KMS-11 (cell line): ENCODE measurements around the gene HK1.

Source experiments
- H2AFZ ChIP-seq: fragments of 200-600 bp; sonication (generic); 2 replicates; pipeline ENCODE4 v1.6.1; 2016; ENCODE audit warnings: antibody characterized with exemption, mixed run types, low read depth
- H3K27ac ChIP-seq: fragments of 200-600 bp; sonication (generic); 2 replicates; pipeline ENCODE4 v1.6.1; 2016; ENCODE audit warnings: mild to moderate bottlenecking, mixed run types
- H3K27me3 ChIP-seq: fragments of 200-600 bp; sonication (generic); 2 replicates; pipeline ENCODE4 v1.6.1; 2017; ENCODE audit warnings: mild to moderate bottlenecking, low read depth, mixed run types, moderate library complexity; ENCODE audit not compliant: insufficient read depth
- H3K36me3 ChIP-seq: fragments of 200-600 bp; sonication (generic); 2 replicates; pipeline ENCODE4 v1.6.1; 2017; ENCODE audit warnings: mild to moderate bottlenecking, mixed run types; ENCODE audit not compliant: insufficient read depth
- H3K4me1 ChIP-seq: fragments of 200-600 bp; sonication (generic); 2 replicates; pipeline ENCODE4 v1.6.1; 2016; ENCODE audit warnings: mild to moderate bottlenecking, low read depth, mixed run types; ENCODE audit not compliant: poor library complexity, severe bottlenecking
- H3K4me2 ChIP-seq: fragments of 200-600 bp; sonication (generic); 2 replicates; pipeline ENCODE4 v1.7.0; 2016; ENCODE audit warnings: mild to moderate bottlenecking, mixed run types
- H3K4me3 ChIP-seq: fragments of 200-600 bp; sonication (generic); IDR thresholded peaks from 2 replicates; pipeline ENCODE4 v1.6.1; 2017; ENCODE audit warnings: low read depth, low read length, mixed read lengths; ENCODE audit not compliant: insufficient read depth
- H3K79me2 ChIP-seq: fragments of 200-600 bp; sonication (generic); 2 replicates; pipeline ENCODE4 v1.6.1; 2016; ENCODE audit warnings: low read depth, mixed run types; ENCODE audit not compliant: insufficient read depth
- H3K9ac ChIP-seq: fragments of 200-600 bp; sonication (generic); 2 replicates; pipeline ENCODE4 v1.6.1; 2016; ENCODE audit warnings: mild to moderate bottlenecking, mixed run types
- H4K20me1 ChIP-seq: fragments of 200-600 bp; sonication (generic); 2 replicates; pipeline ENCODE4 v1.6.1; 2016; ENCODE audit warnings: mild to moderate bottlenecking, mixed run types; ENCODE audit not compliant: insufficient read depth
- CTCF ChIP-seq: fragments of 200-600 bp; sonication (generic); conservative IDR thresholded peaks from 2 replicates; pipeline ENCODE4 v1.6.1; 2017; ENCODE audit warnings: low read depth, mild to moderate bottlenecking, antibody characterized with exemption, low read length, moderate library complexity, mixed read lengths

HK1 gene

GRCh38 chr10:69382382-69383117 lies 104.3 kb downstream of the HK1 start:
- no peak for TF ChIP-seq CTCF
- no peak overlapping the region for H3K4me3 ChIP-seq

GRCh38 chr10:69383558-69383957 lies 105.3 kb downstream of the HK1 start:
- no peak for TF ChIP-seq CTCF
- no peak overlapping the region for H3K9ac ChIP-seq
- no peaks in the 10 kb centered on the region for H3K4me1 ChIP-seq
- no peaks in the 10 kb centered on the region for H3K79me2 ChIP-seq
- no peaks in the 10 kb centered on the region for H3K36me3 ChIP-seq
- H3K4me2 ChIP-seq, result no peak overlapping the region
- H3K4me3 ChIP-seq, result no peak overlapping the region
- H3K27ac ChIP-seq, result no peak overlapping the region
- no peaks in the 10 kb centered on the region for H3K27me3 ChIP-seq
- H4K20me1 ChIP-seq, result no peaks in the 10 kb centered on the region
- H2AFZ ChIP-seq, result no peak overlapping the region

More at GRCh38 chr10:69382382-69383117, 104.3 kb downstream of the HK1 start:
- Histone ChIP-seq H4K20me1 (no peaks in the 10 kb centered on the region), H3K36me3 (no peaks in the 10 kb centered on the region), H3K27me3 (no peaks in the 10 kb centered on the region), H3K27ac (no peak overlapping the region), H3K4me2 (no peak overlapping the region), H2AFZ (no peak overlapping the region), H3K9ac (no peak overlapping the region), H3K4me1 (no peaks in the 10 kb centered on the region), H3K79me2 (no peaks in the 10 kb centered on the region)

- Histone ChIP-seq H2AFZ (no peak overlapping the region), H4K20me1 (no peaks in the 10 kb centered on the region), H3K79me2 (no peaks in the 10 kb centered on the region), H3K4me2 (no peak overlapping the region), H3K36me3 (no peaks in the 10 kb centered on the region), H3K4me1 (no peaks in the 10 kb centered on the region), H3K9ac (no peak overlapping the region), H3K27me3 (no peaks in the 10 kb centered on the region), H3K4me3 (no peak overlapping the region), H3K27ac (no peak overlapping the region)
- no peak for TF ChIP-seq CTCF
Observed at GRCh38 chr10:69384320-69384719, 106.0 kb downstream of the HK1 start.

GRCh38 chr10:69385454-69386350 lies 107.4 kb downstream of the HK1 start:
- H3K4me3 ChIP-seq, result no peak overlapping the region
- H2AFZ ChIP-seq, result no peak overlapping the region
- no peak overlapping the region for H3K27ac ChIP-seq
- no peak overlapping the region for H3K4me2 ChIP-seq
- no peaks in the 10 kb centered on the region for H3K27me3 ChIP-seq
- no peaks in the 10 kb centered on the region for H3K79me2 ChIP-seq
- no peaks in the 10 kb centered on the region for H3K36me3 ChIP-seq
- TF ChIP-seq CTCF, result no peak
- no peak overlapping the region for H3K9ac ChIP-seq
- no peaks in the 10 kb centered on the region for H3K4me1 ChIP-seq
- no peaks in the 10 kb centered on the region for H4K20me1 ChIP-seq
